Mesothelial cell of epicardium (in vitro differentiated cells): ENCODE results near the gene STK36. TPM values are rescaled to one million over a fixed set of nuclear protein-coding genes. Genes with fewer than 3 reads are reported as not detected.
"Not testable (repeated sequence)": the region's sequence is repeated elsewhere in the genome, so short reads cannot be mapped to it uniquely, and the experiment has no call there.

ENCODE experiments used
- DNase-seq, 2 experiments: peaks; one replicate each; pipeline ENCODE4 v3.0.0; 2021; ENCODE audit warnings: low spot score in 2 of 2; ENCODE audit not compliant: unreplicated experiment in 2 of 2
- H3K27ac Mint-ChIP-seq: 2 replicates; pipeline ENCODE4 v1.8.0; 2021; ENCODE audit warnings: mixed read lengths
- H3K27me3 Mint-ChIP-seq: 2 replicates; pipeline ENCODE4 v1.8.0; 2021; ENCODE audit warnings: low read depth, mixed read lengths
- H3K36me3 Mint-ChIP-seq: 2 replicates; pipeline ENCODE4 v1.8.0; 2021; ENCODE audit warnings: mixed read lengths
- H3K4me1 Mint-ChIP-seq: 2 replicates; pipeline ENCODE4 v1.8.0; 2021; ENCODE audit warnings: mixed read lengths
- H3K4me3 Mint-ChIP-seq: 2 replicates; pipeline ENCODE4 v1.8.0; 2021; ENCODE audit warnings: mild to moderate bottlenecking, moderate library complexity, mixed read lengths
- H3K9me3 Mint-ChIP-seq: 2 replicates; pipeline ENCODE4 v1.8.0; 2021; ENCODE audit warnings: mixed read lengths
- total RNA-seq: library from RNA; stranded (reverse); gene quantifications from 3 replicates; pipeline ENCODE4 v1.2.1, GENCODE V29; 2021
- TF ChIP-seq, protein P1 (sequence below): fragments of 200-600 bp; sonication (generic); IDR thresholded peaks from one replicate; pipeline ENCODE4 v1.5.0; 2021; ENCODE audit warnings: antibody characterized with exemption; ENCODE audit not compliant: unreplicated experiment

STK36 gene
- total RNA-seq, 1 donor from 2014 or later: 115 TPM

GRCh38 chr2:218687400-218688060 is 15.6 kb downstream of the STK36 start:
- H3K9me3 Mint-ChIP-seq, H3K27ac Mint-ChIP-seq, H3K4me1 Mint-ChIP-seq, H3K4me3 Mint-ChIP-seq, H3K27me3 Mint-ChIP-seq, DNase-seq: not testable (repeated sequence)
- peaks cover 23% of the 10 kb centered on the region for H3K36me3 Mint-ChIP-seq
- TF ChIP-seq, protein P1, sequence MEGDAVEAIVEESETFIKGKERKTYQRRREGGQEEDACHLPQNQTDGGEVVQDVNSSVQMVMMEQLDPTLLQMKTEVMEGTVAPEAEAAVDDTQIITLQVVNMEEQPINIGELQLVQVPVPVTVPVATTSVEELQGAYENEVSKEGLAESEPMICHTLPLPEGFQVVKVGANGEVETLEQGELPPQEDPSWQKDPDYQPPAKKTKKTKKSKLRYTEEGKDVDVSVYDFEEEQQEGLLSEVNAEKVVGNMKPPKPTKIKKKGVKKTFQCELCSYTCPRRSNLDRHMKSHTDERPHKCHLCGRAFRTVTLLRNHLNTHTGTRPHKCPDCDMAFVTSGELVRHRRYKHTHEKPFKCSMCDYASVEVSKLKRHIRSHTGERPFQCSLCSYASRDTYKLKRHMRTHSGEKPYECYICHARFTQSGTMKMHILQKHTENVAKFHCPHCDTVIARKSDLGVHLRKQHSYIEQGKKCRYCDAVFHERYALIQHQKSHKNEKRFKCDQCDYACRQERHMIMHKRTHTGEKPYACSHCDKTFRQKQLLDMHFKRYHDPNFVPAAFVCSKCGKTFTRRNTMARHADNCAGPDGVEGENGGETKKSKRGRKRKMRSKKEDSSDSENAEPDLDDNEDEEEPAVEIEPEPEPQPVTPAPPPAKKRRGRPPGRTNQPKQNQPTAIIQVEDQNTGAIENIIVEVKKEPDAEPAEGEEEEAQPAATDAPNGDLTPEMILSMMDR: peak; percentile 38

DNA sequence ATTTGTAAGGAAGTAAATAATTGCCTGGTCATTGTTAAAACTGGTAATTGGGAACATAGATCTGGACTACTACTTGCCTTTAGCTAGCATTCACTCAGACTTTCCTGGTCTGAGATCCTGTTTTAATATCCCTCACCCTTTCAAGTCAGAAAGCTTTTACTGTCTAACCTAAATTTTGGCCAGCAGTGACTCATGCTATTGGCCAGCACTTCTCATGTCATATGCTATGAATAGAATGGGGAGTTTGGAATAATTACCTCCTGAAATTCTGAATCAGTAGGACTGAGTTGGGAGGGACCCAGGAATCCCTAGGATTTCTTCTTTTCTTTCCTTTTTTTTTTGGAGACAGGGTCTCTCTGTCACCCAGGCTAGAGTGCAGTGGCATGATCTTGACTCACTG is 19.3 kb downstream of the STK36 start:
- H3K9me3 Mint-ChIP-seq: no peaks in the 10 kb centered on the region
- TF ChIP-seq, protein P1: no peak
- H3K27ac Mint-ChIP-seq: no peak overlapping the region
- peaks cover 33% of the 10 kb centered on the region for H3K36me3 Mint-ChIP-seq
- H3K4me3 Mint-ChIP-seq: no peak overlapping the region
- H3K27me3 Mint-ChIP-seq: no peaks in the 10 kb centered on the region
- no peak for DNase-seq
- no peaks in the 10 kb centered on the region for H3K4me1 Mint-ChIP-seq

GRCh38 chr2:218694405-218695145 is 22.7 kb downstream of the STK36 start:
- H3K27me3 Mint-ChIP-seq: no peaks in the 10 kb centered on the region
- H3K9me3 Mint-ChIP-seq: no peaks in the 10 kb centered on the region
- H3K4me3 Mint-ChIP-seq: no peak overlapping the region
- no peaks in the 10 kb centered on the region for H3K4me1 Mint-ChIP-seq
- no peak for DNase-seq
- H3K27ac Mint-ChIP-seq: no peak overlapping the region
- peaks cover 32% of the 10 kb centered on the region for H3K36me3 Mint-ChIP-seq
- TF ChIP-seq, protein P1: no peak

DNA sequence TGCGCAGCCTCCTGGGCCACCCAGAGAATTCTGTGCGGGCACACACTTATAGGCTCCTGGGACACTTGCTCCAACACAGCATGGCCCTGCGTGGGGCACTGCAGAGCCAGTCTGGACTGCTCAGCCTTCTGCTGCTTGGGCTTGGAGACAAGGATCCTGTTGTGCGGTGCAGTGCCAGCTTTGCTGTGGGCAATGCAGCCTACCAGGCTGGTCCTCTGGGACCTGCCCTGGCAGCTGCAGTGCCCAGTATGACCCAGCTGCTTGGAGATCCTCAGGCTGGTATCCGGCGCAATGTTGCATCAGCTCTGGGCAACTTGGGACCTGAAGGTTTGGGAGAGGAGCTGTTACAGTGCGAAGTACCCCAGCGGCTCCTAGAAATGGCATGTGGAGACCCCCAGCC is 27.0 kb downstream of the STK36 start:
- Mint-ChIP-seq H3K27ac (no peak overlapping the region), H3K4me3 (no peak overlapping the region), H3K27me3 (no peaks in the 10 kb centered on the region), H3K36me3 (peaks cover 26% of the 10 kb centered on the region), H3K4me1 (no peaks in the 10 kb centered on the region), H3K9me3 (no peaks in the 10 kb centered on the region)
- no peak for DNase-seq
- TF ChIP-seq, protein P1: no peak

DNA sequence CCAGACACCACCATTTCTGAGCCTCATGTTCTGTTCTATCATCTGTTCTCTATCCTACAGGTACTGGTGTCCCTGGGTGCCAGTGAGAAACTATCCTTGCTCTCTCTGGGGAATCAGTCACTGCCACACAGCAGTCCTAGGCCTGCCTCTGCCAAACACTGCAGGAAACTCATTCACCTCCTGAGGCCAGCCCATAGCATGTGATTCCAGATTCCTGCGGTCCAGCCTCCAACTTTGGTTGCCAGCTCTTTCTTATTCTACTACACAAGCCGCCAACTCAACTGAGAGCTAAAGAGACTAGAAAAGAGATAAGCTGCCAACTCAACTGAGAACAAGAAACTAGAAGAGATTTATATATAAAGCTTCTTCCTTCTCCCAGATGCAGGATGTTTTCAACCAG is 29.9 kb downstream of the STK36 start:
- Mint-ChIP-seq H3K27me3 (no peaks in the 10 kb centered on the region), H3K9me3 (no peaks in the 10 kb centered on the region), H3K27ac (no peak overlapping the region), H3K4me1 (no peaks in the 10 kb centered on the region), H3K4me3 (no peak overlapping the region), H3K36me3 (peaks cover 16% of the 10 kb centered on the region)
- no peak for DNase-seq
- TF ChIP-seq, protein P1: no peak
